ENCODE data around the gene FOXA3.

The FOXA3 gene

GRCh38 chr19:45922281-45922680, 58.2 kb downstream of the FOXA3 start:
- no peak for DNase-seq (ENCODE audit: low read depth in 2 of 2)

Measured in stimulated activated CD8-positive, alpha-beta memory T cell treated with anti-CD3 and anti-CD28 coated beads, Interleukin-7, amount 100 ng/mL, for 1 hour (primary cell).